DOHH2 (cell line): ENCODE measurements around the gene C4orf17.

Experiments
- H3F3A ChIP-seq: fragments of 200-600 bp; sonication (generic), shearing (Covaris generic); 2 replicates; pipeline ENCODE4 v1.6.0; 2016; ENCODE audit warnings: antibody characterized with exemption, mild to moderate bottlenecking; ENCODE audit not compliant: control insufficient read depth, insufficient read depth
- H3K27ac ChIP-seq: fragments of 200-600 bp; sonication (generic); 2 replicates; pipeline ENCODE4 v1.5.1; 2014; ENCODE audit warnings: low read depth, mild to moderate bottlenecking, low read length, moderate library complexity
- H3K27me3 ChIP-seq: fragments of 200-600 bp; sonication (generic); 2 replicates; pipeline ENCODE4 v1.6.1; 2014; ENCODE audit warnings: mild to moderate bottlenecking, low read length, mixed read lengths; ENCODE audit not compliant: control insufficient read depth
- H3K36me3 ChIP-seq: fragments of 200-600 bp; sonication (generic); 2 replicates; pipeline ENCODE4 v1.6.1; 2014; ENCODE audit warnings: mild to moderate bottlenecking, low read length, moderate library complexity, mixed read lengths; ENCODE audit not compliant: control insufficient read depth
- H3K4me1 ChIP-seq: fragments of 200-600 bp; sonication (generic); 2 replicates; pipeline ENCODE4 v1.6.1; 2014; ENCODE audit warnings: mild to moderate bottlenecking, low read length, mixed read lengths; ENCODE audit not compliant: control insufficient read depth
- H3K4me2 ChIP-seq: fragments of 200-600 bp; sonication (generic); 2 replicates; pipeline ENCODE4 v1.6.0; 2014; ENCODE audit warnings: mild to moderate bottlenecking, low read length, moderate library complexity
- H3K4me3 ChIP-seq: fragments of 200-600 bp; sonication (generic); 2 replicates; pipeline ENCODE4 v1.5.1; 2014; ENCODE audit warnings: mild to moderate bottlenecking, low read length, mixed read lengths
- H3K79me2 ChIP-seq: fragments of 200-600 bp; sonication (generic); 2 replicates; pipeline ENCODE4 v1.6.1; 2014; ENCODE audit warnings: mild to moderate bottlenecking, low read length, mixed read lengths; ENCODE audit not compliant: control insufficient read depth
- H3K9me2 ChIP-seq: fragments of 200-600 bp; sonication (generic); replicated peaks from 2 replicates; pipeline ENCODE4 v1.6.1; 2014; ENCODE audit warnings: mild to moderate bottlenecking, low read length, mixed read lengths; ENCODE audit not compliant: control insufficient read depth
- H3K9me3 ChIP-seq: fragments of 200-600 bp; sonication (generic); 2 replicates; pipeline ENCODE4 v1.6.1; 2014; ENCODE audit warnings: antibody characterized with exemption, low read length, mixed read lengths; ENCODE audit not compliant: control insufficient read depth, insufficient read depth
- H4K20me1 ChIP-seq: fragments of 200-600 bp; sonication (generic); 2 replicates; pipeline ENCODE4 v1.6.0; 2014; ENCODE audit warnings: low read depth, mild to moderate bottlenecking, antibody characterized with exemption, low read length, moderate library complexity; ENCODE audit not compliant: control insufficient read depth, insufficient read depth
- CTCF ChIP-seq: fragments of 200-600 bp; sonication (generic); IDR thresholded peaks from one replicate; pipeline ENCODE4 v1.5.1; 2014; ENCODE audit warnings: antibody characterized with exemption, mild to moderate bottlenecking, low read depth, low read length; ENCODE audit not compliant: poor library complexity, severe bottlenecking
- EZH2phosphoT487 ChIP-seq: fragments of 200-600 bp; sonication (generic); IDR thresholded peaks from 2 replicates; pipeline ENCODE4 v1.6.1; 2017; ENCODE audit warnings: borderline replicate concordance, mild to moderate bottlenecking, antibody characterized with exemption, low read length, moderate library complexity, mixed read lengths

The C4orf17 gene

DNA sequence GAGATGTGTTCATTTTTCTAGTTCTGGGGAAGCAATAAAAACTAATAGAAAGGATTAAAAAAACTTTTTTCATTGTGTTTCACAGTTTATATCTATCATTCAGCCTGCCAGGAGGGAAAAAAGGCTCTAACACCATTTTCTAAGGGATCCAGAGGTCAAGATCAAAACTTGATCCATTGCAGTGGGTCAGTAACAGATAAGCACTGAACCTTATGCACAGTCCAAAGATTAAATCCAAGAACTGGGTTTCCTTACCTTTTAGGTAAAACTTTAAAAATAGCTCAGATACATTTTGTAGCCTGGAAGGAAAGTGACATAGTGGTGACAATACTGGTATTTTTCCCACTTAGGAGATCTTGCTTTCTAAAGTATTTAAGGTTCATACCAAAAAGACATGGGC lies 76.5 kb downstream of the C4orf17 start:
- H3K79me2 ChIP-seq = no peaks in the 10 kb centered on the region
- no peaks in the 10 kb centered on the region for H3F3A ChIP-seq
- no peaks in the 10 kb centered on the region for H3K9me2 ChIP-seq
- H3K4me2 ChIP-seq = no peak overlapping the region
- no peak overlapping the region for H3K4me3 ChIP-seq
- H3K4me1 ChIP-seq = no peaks in the 10 kb centered on the region
- no peaks in the 10 kb centered on the region for H3K36me3 ChIP-seq
- TF ChIP-seq CTCF = no peak
- TF ChIP-seq EZH2phosphoT487 = no peak
- H3K27ac ChIP-seq = no peak overlapping the region
- H3K9me3 ChIP-seq = no peaks in the 10 kb centered on the region; the same call in 1 of the 2 replicates
- peaks cover 6% of the 10 kb centered on the region; the same call in 1 of the 2 replicates for H3K27me3 ChIP-seq
- no peaks in the 10 kb centered on the region for H4K20me1 ChIP-seq

DNA sequence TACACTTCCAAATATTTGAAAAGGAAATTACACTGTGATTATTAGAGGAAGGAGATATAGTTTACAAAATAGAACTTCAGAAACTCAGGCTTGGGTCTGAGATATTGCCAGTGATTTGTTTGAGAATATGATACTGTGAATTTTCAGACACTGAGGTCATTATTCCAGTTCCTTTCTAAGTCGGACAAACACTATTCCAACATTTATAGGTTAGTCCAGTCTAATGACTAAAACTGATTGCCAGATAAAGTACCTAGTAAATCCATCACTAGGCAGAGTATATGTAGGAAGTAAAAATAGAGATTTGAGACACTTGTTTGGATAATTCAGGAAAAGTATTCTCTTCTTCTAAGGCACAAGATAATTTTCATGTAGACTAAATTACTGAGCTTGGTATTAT lies 77.0 kb downstream of the C4orf17 start:
- no peaks in the 10 kb centered on the region for H3K79me2 ChIP-seq
- TF ChIP-seq CTCF (no peak), EZH2phosphoT487 (no peak)
- H3K27me3 ChIP-seq = peaks cover 6% of the 10 kb centered on the region; the same call in 1 of the 2 replicates
- no peaks in the 10 kb centered on the region for H4K20me1 ChIP-seq
- no peak overlapping the region for H3K27ac ChIP-seq
- H3F3A ChIP-seq = no peaks in the 10 kb centered on the region
- no peaks in the 10 kb centered on the region for H3K4me1 ChIP-seq
- no peak overlapping the region for H3K4me2 ChIP-seq
- no peaks in the 10 kb centered on the region for H3K36me3 ChIP-seq
- no peaks in the 10 kb centered on the region for H3K9me2 ChIP-seq
- H3K9me3 ChIP-seq = no peaks in the 10 kb centered on the region; the same call in 1 of the 2 replicates
- no peak overlapping the region for H3K4me3 ChIP-seq

DNA sequence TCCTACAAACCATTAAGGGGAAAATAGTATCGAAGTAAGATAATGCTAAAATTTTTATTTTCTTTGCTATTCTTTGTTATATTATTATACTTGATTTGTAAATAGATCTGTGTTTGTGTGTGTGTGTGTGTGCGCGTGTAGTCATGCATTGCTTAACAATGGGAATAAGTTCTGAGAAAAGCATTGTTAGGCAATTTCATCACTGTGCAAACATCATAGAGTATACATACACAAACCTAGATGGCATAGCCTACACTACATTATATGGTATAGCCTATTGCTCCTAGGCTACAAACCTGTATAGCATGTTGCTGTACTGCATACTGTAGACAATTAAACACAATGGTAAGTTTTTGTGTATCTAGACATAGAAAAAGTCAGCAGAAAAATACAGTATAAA lies 80.9 kb downstream of the C4orf17 start:
- Histone ChIP-seq H3K27me3 (0 out of 2 replicates have a peak, but pooled peaks cover 4% of the 10 kb centered on the region), H3K36me3 (no peaks in the 10 kb centered on the region), H3F3A (no peaks in the 10 kb centered on the region), H3K9me2 (no peaks in the 10 kb centered on the region), H3K4me1 (no peaks in the 10 kb centered on the region), H4K20me1 (no peaks in the 10 kb centered on the region), H3K79me2 (no peaks in the 10 kb centered on the region), H3K4me3 (no peak overlapping the region), H3K4me2 (no peak overlapping the region), H3K27ac (no peak overlapping the region), H3K9me3 (no peaks in the 10 kb centered on the region)
- no peak for TF ChIP-seq CTCF
- TF ChIP-seq EZH2phosphoT487 = no peak
